ENCODE results near the gene UBL3.
A peak's percentile ranks its signal among the peaks of the same experiment; 100 is the strongest.

The UBL3 gene

DNA sequence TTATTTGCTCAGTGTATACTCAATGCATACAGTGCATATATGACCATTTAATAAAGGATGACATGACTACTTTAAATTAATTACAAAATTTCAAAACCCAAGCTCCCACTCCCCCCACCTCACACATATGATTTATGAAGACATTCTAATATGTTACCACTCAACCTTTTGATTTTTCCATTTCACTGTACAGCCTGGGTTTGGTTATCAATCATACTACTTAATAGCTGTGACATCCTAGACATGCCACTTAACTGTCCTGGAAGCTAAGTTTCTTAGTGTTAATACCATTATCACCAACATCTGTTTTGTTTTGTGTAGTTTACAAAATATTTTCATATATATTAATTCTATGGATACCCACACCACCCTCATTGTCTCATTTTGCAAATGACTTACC, 42.2 kb downstream of the UBL3 start:
- DNase-seq (ENCODE audit: low read depth): no peak

DNA sequence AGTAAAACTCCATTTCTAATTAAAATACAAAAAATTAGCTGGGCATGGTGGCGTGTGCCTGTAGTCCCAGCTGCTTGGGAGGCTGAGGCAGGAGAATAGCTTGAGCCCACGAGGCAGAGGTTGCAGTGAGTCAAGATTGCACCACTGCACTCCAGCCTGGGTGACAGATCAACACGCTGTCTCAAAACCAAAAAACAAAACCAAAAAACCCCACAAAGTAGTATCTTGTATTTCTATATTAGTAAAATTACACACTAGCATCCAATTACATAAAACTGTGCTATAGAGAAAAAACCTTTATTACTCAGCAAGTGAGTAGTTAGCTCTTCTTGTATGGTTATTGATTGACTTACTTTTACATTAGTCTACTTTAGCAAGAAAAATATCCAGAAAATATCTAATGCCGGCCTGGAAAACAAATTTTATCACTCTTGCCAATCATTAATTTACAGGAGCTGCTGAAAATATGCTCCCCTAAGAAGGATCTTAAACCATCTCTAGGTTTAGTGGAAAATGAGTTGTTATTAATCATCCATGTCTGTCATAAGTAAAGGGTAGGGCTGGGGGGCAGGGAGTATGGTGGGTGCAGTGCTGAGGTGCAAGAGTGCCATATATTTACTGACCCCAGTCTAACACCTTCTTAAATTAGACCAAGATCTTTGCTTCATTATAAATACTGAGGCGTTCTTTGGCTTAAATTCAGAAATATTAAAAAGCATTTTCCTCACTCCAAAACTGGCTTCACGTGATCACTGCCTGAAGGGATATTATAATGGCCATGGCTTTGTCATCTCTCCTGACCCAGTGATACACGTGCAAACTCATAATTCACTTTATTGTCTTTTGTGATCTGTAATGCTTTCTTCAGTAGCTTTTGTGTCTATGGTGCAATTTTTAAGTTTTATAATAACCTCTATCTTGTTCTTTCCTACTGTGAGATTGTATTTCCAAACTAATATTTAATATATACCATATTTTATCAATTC, 44.1 kb downstream of the UBL3 start:
- no peak for DNase-seq (ENCODE audit: low read depth)

DNA sequence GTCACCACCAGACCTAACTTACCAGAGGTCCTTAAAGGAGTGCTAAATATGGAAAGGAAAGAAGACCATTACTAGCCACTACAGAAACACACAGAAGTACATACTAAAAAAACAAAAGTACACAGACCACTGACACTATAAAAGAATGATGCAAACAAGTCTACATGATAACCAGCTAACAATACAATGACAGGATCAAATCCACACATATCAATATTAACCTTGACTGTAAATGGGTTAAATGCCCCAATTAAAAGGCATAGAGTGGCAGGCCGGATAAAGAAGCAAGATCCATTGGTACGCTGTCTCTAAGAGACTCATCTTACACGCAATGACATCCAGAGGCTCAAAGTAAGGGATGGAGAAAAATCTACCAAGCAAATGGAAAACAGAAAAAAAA, 47.2 kb downstream of the UBL3 start:
- no peak for DNase-seq (ENCODE audit: low read depth)

DNA sequence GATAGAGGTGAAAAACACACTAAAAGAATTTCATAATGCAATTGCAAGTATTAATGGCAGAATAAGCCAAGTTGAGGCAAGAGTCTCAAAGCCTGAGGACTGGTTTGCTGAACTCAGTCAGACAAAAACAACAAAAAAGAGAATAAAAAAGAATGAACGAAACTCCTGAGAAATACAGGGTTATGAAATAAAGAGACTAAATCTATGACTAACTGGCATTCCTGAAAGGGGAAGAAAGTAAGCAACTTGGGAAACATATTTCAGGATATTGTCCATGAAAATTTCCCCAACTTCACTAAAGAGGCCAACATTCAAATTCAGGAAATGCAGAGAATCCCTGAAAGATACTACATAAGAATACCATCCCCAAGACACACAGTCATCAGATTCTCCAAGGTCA, 47.8 kb downstream of the UBL3 start:
- no peak for DNase-seq (ENCODE audit: low read depth)

DNA sequence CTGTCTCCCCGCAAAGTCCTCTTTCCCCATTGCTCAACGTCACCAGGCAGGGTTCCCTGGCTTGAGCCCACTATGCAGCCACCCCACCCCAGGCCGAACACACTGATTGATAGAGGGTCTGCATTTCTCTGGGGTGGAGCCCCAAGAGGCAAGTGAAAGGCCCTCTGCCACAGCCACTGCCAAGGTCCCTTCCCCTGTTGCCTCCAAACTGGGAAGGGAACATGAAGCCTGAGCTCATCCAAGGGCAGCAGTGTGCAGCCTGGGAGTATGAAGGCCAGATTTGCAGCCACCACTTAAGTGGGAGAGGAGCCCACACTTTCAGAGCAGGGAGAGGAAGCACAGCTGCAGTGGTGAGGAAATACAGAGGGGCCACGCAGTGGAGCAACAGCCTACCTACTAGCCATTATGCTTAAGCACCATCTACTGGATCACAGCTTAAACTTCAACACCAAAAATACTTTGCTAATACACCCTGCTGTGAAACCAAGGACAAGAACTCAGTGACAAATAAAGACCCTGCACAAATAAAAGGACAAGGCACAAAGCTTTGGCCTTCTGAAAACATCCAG, 48.6 kb downstream of the UBL3 start:
- DNase-seq (ENCODE audit: low read depth): no peak

DNA sequence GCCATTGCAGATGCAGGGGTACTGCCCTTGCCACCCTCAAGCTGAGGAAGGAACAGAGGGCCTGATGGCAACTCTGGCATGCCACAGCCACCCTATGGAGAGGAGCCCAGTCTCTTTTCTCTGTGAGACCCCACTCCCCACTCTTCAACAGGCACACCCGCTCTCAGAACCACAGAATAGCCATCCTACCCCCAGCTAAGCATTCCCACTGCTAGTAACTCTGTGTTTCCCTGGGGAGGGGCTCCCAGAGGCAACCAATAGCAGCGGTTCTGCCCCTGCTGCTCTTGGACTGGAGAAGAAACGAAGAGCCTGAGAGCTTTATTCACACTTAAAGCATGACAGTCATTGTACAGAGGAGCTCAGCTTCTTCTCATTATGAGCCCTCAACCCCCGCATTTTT, 49.3 kb downstream of the UBL3 start:
- no peak for DNase-seq (ENCODE audit: low read depth)

DNA sequence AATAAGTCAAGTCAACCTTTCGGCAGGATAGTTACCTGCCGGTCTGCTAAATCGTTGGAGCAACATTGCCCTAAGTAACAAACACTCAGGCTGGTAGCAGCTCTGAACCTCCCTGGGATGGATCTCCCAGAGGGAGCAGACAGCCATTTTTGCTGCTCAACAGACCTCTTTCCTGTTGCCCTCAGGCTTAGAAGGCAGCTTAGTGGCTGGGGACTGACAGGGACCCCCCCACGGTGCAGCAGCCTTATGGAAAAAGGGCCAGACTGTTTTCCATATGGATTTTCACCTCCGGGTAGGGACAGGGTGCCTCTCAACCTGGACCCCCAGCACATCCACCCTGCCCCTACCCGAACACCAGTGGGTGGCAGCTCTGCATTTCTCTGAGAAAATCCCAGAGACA, 49.7 kb downstream of the UBL3 start:
- DNase-seq (ENCODE audit: low read depth): no peak

DNA sequence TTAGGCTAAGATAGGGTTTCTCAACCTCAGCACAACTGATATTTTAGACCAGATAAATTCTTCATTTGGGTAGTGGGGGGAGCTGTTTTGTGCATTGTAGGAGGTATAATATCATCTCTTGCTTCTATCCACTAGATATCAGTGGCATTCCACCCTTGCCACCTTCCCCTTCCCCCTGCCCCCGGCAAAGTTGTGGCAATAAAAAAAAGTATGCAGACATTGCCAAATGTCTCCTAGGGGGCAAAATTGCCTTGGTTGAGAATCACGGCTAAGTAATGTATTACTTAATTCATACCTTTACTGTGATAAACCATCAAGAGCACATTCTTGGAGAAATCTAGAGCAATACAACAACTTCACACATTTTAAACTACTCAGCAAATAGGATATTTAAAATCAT, 51.4 kb downstream of the UBL3 start:
- DNase-seq (ENCODE audit: low read depth): no peak

DNA sequence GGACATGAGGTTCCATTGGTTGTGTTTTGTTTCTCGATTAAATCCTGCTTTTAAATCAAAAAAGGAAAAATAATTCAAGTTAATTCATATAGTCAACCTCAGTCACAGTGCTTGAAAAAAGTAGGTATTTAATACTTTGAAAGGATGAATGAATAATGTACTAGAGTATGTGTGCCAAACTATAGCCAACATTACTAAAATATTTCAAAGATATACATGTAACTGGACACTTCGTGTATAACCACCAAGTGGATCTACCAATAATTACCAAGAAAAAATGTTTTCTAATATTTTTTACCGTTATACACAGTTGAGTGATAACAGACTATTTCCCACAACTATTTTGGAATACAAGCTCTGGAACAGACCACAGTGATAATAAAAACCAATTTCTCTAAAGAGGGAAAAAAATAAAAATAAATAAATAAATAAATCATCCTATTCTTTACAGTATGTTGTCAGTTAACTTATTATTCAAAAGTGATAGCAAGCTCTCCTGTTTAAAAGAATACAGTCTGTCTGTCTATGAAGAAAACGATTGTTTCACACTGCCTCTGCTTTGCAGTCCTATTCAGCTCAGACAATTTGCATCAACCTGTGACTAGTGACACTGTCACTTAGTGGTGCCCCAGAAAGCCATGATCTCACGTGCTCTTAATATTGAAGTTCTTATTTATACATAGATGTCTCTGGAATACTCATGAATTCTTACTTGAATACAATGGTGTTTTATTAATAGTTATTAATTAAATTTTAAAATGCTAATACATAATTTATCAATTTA, 58.2 kb downstream of the UBL3 start:
- DNase-seq (ENCODE audit: low read depth): no peak

DNA sequence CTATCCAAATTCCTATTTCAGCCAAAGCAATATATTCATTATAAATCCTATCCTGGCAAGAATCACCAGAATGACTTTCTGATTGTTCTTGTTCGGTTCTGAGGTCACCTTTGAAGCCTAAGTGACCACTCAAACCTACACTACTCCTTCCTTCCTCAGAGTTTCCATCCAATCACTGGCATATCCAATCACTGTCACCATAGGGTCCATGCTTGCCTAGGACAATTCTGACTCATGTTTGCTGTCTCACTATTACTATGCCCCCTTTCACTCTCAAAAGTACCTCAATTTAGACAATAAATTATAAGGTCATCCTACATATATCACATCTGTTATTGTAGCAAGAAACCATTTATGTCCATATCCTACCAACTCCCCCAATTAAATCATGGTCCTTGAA, 58.9 kb downstream of the UBL3 start:
- DNase-seq (ENCODE audit: low read depth): no peak

DNA sequence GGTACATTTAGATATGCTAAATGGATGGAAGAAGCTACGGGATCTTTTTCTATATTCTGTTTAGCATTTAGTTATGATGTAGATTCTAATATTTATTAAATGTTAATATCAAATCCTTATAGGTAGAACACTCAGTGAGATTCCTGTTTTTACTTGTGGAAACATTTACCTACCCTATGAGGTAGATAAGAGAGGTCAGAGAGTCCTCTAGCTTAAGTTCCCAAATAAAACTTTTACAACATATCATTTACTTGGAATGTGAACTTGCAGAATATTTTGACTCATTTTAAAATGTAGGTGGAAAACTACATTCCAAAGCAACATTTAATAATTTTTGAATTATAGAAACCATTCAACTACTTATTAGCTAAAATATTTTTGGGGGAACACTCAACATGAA, 63.7 kb downstream of the UBL3 start:
- DNase-seq (ENCODE audit: low read depth): no peak

DNA sequence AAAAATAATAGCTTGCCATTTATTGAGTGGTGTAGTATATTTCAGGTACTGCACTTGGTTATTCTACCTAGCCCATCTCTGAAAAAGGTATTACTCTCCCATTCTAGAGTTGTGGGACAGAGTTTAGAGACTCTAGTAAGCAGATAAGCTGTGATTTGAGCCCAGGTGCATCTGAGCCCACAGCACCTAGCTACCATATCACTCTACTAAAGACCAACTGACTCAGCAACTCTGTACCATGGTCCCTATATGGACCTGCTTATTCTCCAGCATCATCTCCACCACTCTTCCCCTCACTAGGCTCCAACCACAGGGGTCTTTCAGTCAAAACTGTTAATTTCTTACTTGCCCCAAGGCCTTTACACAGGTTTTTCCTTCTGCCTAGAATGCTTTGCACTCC, 64.4 kb downstream of the UBL3 start:
- DNase-seq (ENCODE audit: low read depth): no peak

DNA sequence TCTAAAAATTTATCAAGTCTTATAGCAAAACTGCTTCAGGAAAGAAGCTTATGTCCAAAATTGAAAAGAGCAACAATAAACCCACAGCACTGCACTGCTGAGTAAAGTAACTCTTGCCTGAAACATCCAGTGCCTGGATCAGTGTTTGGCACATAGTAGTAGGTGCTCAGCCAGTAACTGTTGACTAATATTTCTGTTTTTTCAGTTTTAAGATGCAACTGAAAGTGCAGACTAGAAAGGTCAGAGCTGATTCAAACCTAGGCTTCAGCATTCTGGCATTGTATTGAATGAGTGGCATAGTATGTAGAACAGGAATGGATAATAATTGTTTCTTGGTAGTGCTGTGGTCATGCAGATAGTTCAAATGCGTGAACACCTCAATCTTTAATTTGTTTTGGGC, 67.6 kb downstream of the UBL3 start:
- DNase-seq (ENCODE audit: low read depth): no peak

DNA sequence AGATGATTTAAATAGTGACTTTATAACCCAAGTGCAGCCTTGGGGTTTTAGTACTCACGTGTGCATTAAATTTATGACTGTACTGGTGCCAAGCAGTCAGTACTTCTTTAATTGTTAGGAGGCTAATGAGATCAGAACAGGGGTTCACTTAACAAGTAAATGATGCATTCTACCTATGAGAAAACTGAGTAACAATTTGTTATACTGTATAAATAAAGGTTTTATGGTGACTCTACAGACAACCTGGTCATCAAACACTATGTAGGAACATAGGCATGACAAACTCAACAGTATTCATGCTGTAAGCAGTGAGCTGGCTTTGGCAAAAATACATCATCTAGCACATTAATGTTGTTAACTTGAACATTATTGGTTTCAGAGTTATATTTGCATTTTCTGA, 75.6 kb downstream of the UBL3 start:
- no peak for DNase-seq (ENCODE audit: low read depth)

DNA sequence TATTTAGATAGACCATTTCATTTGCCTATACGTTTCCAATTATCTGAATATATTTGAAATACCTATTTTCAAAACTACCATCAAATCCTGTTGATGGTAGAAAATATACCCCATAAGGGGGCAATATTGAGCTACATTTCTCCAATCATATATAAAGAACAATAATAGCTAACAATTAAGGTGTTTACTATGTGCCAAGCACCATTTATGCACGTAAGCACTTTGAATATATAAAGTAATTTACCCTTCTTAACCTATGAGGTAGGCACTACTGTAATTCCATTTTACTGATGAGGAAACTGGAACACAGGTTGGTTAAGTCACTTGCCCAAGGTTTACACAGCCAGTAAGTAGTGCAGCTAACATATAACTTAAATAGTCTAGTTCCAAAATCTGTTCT, 79.2 kb downstream of the UBL3 start:
- no peak for DNase-seq (ENCODE audit: low read depth)

DNA sequence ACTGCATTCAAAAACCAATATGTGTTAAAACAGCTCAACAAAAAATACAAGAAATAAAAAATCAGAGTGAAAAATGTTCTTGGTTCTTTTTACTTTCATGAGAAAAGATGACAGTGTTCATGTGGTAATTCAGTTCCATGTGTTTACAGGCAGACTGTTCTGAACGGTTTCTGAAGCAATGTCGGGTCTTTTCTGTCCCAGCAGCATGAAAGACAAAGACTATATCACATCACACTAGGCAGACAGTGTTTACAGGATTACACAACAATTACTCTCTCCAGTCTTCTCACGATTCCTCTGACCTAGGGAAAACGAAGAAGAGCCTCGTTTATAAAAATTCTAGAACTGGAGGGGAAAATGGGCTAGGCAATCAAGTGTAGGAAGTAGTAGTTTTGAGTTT, 83.4 kb downstream of the UBL3 start:
- no peak for DNase-seq (ENCODE audit: low read depth)

DNA sequence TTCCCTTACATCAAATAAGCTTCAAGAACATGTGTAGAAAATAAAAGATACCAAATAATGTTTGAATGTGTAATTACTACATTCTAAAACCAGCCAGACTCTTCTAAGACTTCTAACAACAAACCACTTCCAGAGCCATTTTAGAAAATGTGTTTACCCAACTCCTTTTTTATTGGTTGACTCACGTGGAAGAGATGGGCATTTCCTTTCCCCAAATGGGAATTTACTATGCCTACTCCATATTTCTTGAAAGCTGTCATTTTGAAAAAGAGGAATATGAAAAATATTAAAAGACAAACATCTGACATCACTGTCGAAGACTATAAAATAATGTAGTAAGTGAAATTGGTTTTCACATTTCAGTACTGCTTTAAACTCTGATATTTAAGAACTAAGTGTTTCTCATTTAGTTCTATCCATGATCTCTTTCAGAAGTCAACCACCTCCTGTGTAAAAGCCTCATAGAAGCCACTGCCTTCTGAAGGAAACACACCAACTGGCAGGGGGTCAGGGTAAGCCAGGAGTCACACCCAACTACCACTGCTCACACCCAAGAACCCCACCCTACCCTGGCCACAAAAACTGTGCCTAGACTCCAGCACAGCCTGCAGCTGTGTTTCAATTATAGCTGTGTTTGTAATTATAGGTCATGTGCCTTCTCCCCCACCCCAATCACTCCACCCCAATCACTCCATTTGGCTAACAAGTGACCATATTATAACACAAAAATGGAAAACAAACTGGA, 86.8 kb downstream of the UBL3 start:
- DNase-seq (ENCODE audit: low read depth): no peak

DNA sequence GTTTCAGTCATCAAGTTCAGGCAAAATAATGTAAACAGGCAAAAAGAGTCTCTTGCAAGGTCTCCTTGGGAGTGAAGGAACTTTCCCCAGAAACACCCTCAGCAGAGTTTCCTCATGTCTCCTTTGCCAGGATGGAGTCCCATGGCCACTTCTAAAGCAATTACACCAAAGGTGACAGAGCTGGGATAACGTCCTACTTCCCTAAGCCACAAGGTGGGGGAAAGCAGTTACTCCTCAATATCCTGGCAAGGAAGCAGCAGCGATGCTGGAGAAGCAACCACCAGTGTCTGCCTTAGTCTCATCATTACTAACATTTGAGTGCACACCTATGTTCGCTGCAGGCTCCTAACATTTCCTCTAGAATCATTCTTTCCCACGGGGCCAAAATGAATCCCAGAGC, 88.6 kb downstream of the UBL3 start:
- DNase-seq (ENCODE audit: low read depth): no peak

DNA sequence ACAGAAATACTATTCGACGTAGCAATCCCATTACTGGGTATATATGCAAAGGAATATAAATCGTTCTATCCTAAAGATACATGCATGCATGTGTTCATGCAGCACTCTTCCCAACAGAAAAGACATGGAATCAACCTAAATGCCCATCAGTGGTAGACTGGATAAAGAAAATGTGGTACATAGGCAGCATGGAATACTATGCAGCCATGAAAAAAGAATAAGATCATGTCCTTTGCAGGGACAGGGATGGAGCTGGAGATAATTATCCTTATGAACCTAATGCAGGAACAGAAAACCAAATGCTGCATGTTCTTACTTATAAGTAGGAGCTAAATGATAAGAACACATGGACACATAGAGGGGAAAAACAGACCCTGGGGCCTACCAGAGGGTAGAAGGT, 89.3 kb downstream of the UBL3 start:
- DNase-seq (ENCODE audit: low read depth): no peak

DNA sequence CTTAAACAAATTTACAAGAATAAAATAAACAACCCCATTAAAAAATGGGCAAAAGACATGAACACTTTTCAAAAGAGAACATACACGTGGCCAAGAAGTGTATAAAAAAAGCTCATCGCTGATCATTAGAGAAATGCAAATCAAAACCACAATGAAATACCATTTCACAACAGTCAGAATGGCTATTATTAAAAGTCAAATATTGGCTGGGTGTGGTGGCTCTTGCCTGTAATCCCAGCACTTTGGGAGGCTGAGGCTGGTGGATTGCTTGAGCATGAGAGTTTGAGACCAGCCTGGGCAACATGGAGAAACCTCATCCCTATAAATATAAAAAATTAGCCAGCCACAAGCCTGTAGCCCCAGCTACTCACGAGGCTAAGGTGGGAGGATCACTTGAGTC, 89.9 kb downstream of the UBL3 start:
- no peak for DNase-seq (ENCODE audit: low read depth)

DNA sequence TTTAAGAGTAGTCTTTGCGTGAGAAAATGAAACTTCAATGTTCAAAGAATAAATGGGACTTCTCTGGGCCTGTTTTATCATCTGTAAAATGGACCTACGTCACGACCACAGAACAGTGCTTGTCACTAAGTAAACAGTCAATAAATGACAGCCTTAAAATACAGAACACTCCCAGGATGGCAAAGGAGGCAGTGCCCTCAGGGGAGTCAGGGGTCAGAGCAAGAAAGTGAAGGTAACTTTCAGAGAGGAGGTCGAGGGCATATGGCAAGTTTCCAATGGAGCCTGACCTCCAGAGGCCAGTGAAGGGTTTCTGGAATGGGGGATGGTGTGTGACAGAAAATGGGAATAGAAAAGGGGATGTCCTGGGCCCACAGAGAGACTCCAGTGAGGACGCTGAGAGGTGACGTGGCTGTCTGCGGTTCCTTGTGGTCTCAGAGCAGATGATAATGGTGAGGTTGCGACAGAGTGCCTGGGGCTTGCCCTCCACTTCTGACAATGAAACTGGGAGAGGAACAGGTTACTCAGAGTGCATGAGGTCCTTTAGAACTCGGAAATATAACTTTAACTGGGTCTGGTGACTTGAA, 91.8 kb downstream of the UBL3 start:
- peak; percentile 58 for DNase-seq (ENCODE audit: low read depth)

DNA sequence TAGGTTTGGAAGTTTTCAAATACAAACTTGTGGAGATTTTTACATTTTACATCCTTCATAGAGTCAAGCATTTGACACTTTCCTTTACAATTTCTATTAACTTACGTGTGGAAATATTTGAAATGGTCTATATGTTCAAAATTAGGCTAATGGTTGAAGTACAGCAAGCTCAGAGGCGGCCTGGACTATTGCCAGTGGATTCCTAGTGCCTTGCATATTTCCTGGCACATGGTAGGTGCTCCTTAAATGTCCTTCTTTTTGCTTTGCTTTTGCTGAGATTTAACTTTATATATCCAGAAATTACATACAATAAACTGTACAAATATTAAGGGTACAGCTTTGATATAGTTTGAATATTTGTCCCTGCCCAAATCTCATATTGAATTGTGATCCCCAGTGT, 93.9 kb downstream of the UBL3 start:
- DNase-seq (ENCODE audit: low read depth): no peak
